ENCODE measurements around the gene DLGAP1. TPM values are rescaled to one million over a fixed set of nuclear protein-coding genes. Genes with fewer than 3 reads are reported as not detected.

Gene DLGAP1
- total and polyA plus RNA-seq, 10 of the 15 experiments (the other 5 are each of a cell fraction or from before 2014, with no cell fraction given), result 0.23 to 27.6 (median 1.9) TPM

GRCh38 chr18:3693410-3693809, 761.7 kb downstream of the DLGAP1 start:
- FAIRE-seq (no peak), ATAC-seq (peak; percentile 73), DNase-seq (ENCODE audit: low read depth, low spot score) (no peak)
- Histone ChIP-seq H4K20me1 (ENCODE audit: control insufficient read depth, insufficient read depth) (no peaks in the 10 kb centered on the region), H3K27ac (ENCODE audit: control insufficient read depth, insufficient read depth) (no peak overlapping the region), H3K9me3 (replicated peaks; ENCODE audit: control insufficient read depth, insufficient read depth, low read length) (no peaks in the 10 kb centered on the region), H3K27me3 (replicated peaks in 1 of 2; ENCODE audit: control insufficient read depth in 2 of 2, insufficient read depth in 2 of 2, low read length in 1 of 2) (no peaks in the 10 kb centered on the region), H3K79me2 (ENCODE audit: control insufficient read depth, insufficient read depth, low read length) (no peaks in the 10 kb centered on the region), H3K36me3 (ENCODE audit: control insufficient read depth in 2 of 2, insufficient read depth in 2 of 2, low read length in 1 of 2) (no peaks in the 10 kb centered on the region), H3K4me2 (ENCODE audit: control insufficient read depth, insufficient read depth) (no peak overlapping the region), H2AFZ (ENCODE audit: control insufficient read depth, low read depth, low read length) (no peak overlapping the region), H3K9ac (ENCODE audit: control insufficient read depth, insufficient read depth, low read length) (no peak overlapping the region), H3K4me3 (no peak overlapping the region), H3K4me1 (ENCODE audit: control insufficient read depth, insufficient read depth, low read length) (no peaks in the 10 kb centered on the region)
- no TSS peak for BruUV-seq (replicated peaks)
- intact Hi-C loops (cut with micrococcal nuclease; ENCODE audit: unreplicated experiment), result loop anchor here (5.0 kb wide), 1 partner anchor 294 kb away; no protein-coding TSS in a partner anchor
- in situ Hi-C loops (cut with MboI), result no loop called here
- ChIA-PET CTCF (interaction anchor here (2.0 to 3.8 kb wide), 4 partner anchors 10 to 79 kb away, joined by 6 to 25 read pairs (median 16); no protein-coding TSS in a partner anchor), SMC1A (ENCODE audit: uncharacterized antibody, unreplicated experiment) (interaction anchor here (0.6 to 2.5 kb wide), 7 partner anchors 10 to 302 kb away, joined by 3 to 15 read pairs (median 4); no protein-coding TSS in a partner anchor), POLR2A (no interaction called here), RAD21 (ENCODE audit: unreplicated experiment) (interaction anchor here (1.3 to 2.2 kb wide), 3 partner anchors 22 to 167 kb away, joined by 4 to 11 read pairs (median 4); no protein-coding TSS in a partner anchor)
- WGBS (ENCODE audit: insufficient coverage, insufficient replicate concordance, low lambda C conversion rate, missing lambda C conversion rate), result 0% methylated on average over 2 of the region's 2 CpGs
- TF ChIP-seq MTA2 (IDR thresholded peaks at IDR 0.05; ENCODE audit: low read depth) (peak; percentile 40; the same call in 1 of the 2 replicates), KAT2A (conservative IDR thresholded peaks at IDR 0.05; ENCODE audit: control insufficient read depth, low read depth, low read length) (no peak)

GRCh38 chr18:3692691-3693090, 762.4 kb downstream of the DLGAP1 start:
- WGBS (ENCODE audit: insufficient coverage, insufficient replicate concordance, low lambda C conversion rate, missing lambda C conversion rate), result 100% methylated on average over 2 of the region's 2 CpGs
- POLR2A ChIA-PET, result interaction anchor here (1.0 to 1.1 kb wide), 2 partner anchors 8 to 23 kb away, joined by 3 to 5 read pairs; no protein-coding TSS in a partner anchor
- no peak overlapping the region for H3K9ac ChIP-seq (ENCODE audit: control insufficient read depth, insufficient read depth, low read length)
- in situ Hi-C loops (cut with MboI), result no loop called here
- H3K79me2 ChIP-seq (ENCODE audit: control insufficient read depth, insufficient read depth, low read length), result no peaks in the 10 kb centered on the region
- no peak overlapping the region for H3K4me3 ChIP-seq
- H3K36me3 ChIP-seq (ENCODE audit: control insufficient read depth in 2 of 2, insufficient read depth in 2 of 2, low read length in 1 of 2), result no peaks in the 10 kb centered on the region
- CTCF ChIA-PET, result interaction anchor here (0.8 to 3.8 kb wide), 8 partner anchors 9 to 302 kb away, joined by 3 to 25 read pairs (median 8); no protein-coding TSS in a partner anchor
- H3K27me3 ChIP-seq (replicated peaks in 1 of 2; ENCODE audit: control insufficient read depth in 2 of 2, insufficient read depth in 2 of 2, low read length in 1 of 2), result no peaks in the 10 kb centered on the region
- H3K4me2 ChIP-seq (ENCODE audit: control insufficient read depth, insufficient read depth), result no peak overlapping the region
- intact Hi-C loops (cut with micrococcal nuclease; ENCODE audit: unreplicated experiment), result loop anchor here (5.0 kb wide), 1 partner anchor 295 kb away; no protein-coding TSS in a partner anchor
- DNase-seq (ENCODE audit: low read depth, low spot score) (no peak), ATAC-seq (peak; percentile 14; the same call in 2 of the 3 replicates), FAIRE-seq (no peak)
- no TSS peak for BruUV-seq (replicated peaks)
- H4K20me1 ChIP-seq (ENCODE audit: control insufficient read depth, insufficient read depth), result no peaks in the 10 kb centered on the region
- RAD21 ChIA-PET (ENCODE audit: unreplicated experiment), result interaction anchor here (0.6 to 2.2 kb wide), 5 partner anchors 23 to 411 kb away, joined by 3 to 11 read pairs (median 4); no protein-coding TSS in a partner anchor
- SMC1A ChIA-PET (ENCODE audit: uncharacterized antibody, unreplicated experiment), result interaction anchor here (0.7 to 2.5 kb wide), 10 partner anchors 10 to 303 kb away, joined by 3 to 15 read pairs (median 4); no protein-coding TSS in a partner anchor
- H3K4me1 ChIP-seq (ENCODE audit: control insufficient read depth, insufficient read depth, low read length), result no peaks in the 10 kb centered on the region
- no peak overlapping the region for H2AFZ ChIP-seq (ENCODE audit: control insufficient read depth, low read depth, low read length)
- H3K9me3 ChIP-seq (replicated peaks; ENCODE audit: control insufficient read depth, insufficient read depth, low read length), result no peaks in the 10 kb centered on the region
- H3K27ac ChIP-seq (ENCODE audit: control insufficient read depth, insufficient read depth), result no peak overlapping the region
- no peak for TF ChIP-seq ZNF24 (IDR thresholded peaks at IDR 0.05)
- TF ChIP-seq E4F1 (IDR thresholded peaks at IDR 0.05; ENCODE audit: borderline replicate concordance, partially characterized antibody), result no peak
- TF ChIP-seq NKRF (conservative IDR thresholded peaks at IDR 0.05), result no peak
- TF ChIP-seq STAT1 (conservative IDR thresholded peaks at IDR 0.05), result no peak
- TF ChIP-seq KLF5 (IDR thresholded peaks at IDR 0.05; ENCODE audit: partially characterized antibody), result no peak
- no peak for TF ChIP-seq NFXL1 (IDR thresholded peaks at IDR 0.05; ENCODE audit: borderline replicate concordance)
- TF ChIP-seq SRF (IDR thresholded peaks at IDR 0.05; ENCODE audit: low read depth in 2 of 2, low read length in 2 of 2), result no peak
- TF ChIP-seq HDAC2 (IDR thresholded peaks at IDR 0.05), result no peak
- TF ChIP-seq NFYB (IDR thresholded peaks at IDR 0.05; ENCODE audit: insufficient read depth, low read depth, low read length), result no peak
- TF ChIP-seq TCF7 (IDR thresholded peaks at IDR 0.05; ENCODE audit: borderline replicate concordance), result no peak
- no peak for TF ChIP-seq FOS (IDR thresholded peaks at IDR 0.05; ENCODE audit: borderline replicate concordance, extremely low read depth, insufficient read length)
